Smooth muscle cell (in vitro differentiated cells): ENCODE results near the gene IER5L. TPM values are rescaled to one million over a fixed set of nuclear protein-coding genes. Genes with fewer than 3 reads are reported as not detected.

Experiments
- DNase-seq: peaks from one replicate; lab custom pipeline; 2025; ENCODE audit not compliant: unreplicated experiment; lab: John Stamatoyannopoulos, UW
- H2AFZ ChIP-seq: fragments of 200-600 bp; sonication (generic); 2 replicates; pipeline ENCODE4 v1.6.0; 2016; ENCODE audit warnings: antibody characterized with exemption, low read depth, mild to moderate bottlenecking
- H3F3A ChIP-seq: fragments of 200-600 bp; sonication (generic); 2 replicates; pipeline ENCODE4 v1.6.0; 2017; ENCODE audit warnings: antibody characterized with exemption, low read depth
- H3K27ac ChIP-seq: fragments of 200-600 bp; sonication (generic); 2 replicates; pipeline ENCODE4 v1.5.1; 2016; ENCODE audit warnings: low read depth, mild to moderate bottlenecking
- H3K27me3 ChIP-seq: fragments of 200-600 bp; sonication (generic); 2 replicates; pipeline ENCODE4 v1.6.1; 2016; ENCODE audit warnings: low read depth, mild to moderate bottlenecking
- H3K36me3 ChIP-seq: fragments of 200-600 bp; sonication (generic); 2 replicates; pipeline ENCODE4 v1.5.1; 2016; ENCODE audit warnings: low read depth
- H3K4me1 ChIP-seq: fragments of 200-600 bp; sonication (generic); 2 replicates; pipeline ENCODE4 v1.5.1; 2016; ENCODE audit warnings: low read depth
- H3K4me2 ChIP-seq: fragments of 200-600 bp; sonication (generic); 2 replicates; pipeline ENCODE4 v1.6.0; 2016; ENCODE audit warnings: mild to moderate bottlenecking
- H3K4me3 ChIP-seq: fragments of 200-600 bp; sonication (generic); 2 replicates; pipeline ENCODE4 v1.5.1; 2016; ENCODE audit warnings: mild to moderate bottlenecking
- H3K79me2 ChIP-seq: fragments of 200-600 bp; sonication (generic); 2 replicates; pipeline ENCODE4 v1.6.0; 2016; ENCODE audit warnings: low read depth, mild to moderate bottlenecking
- H3K9ac ChIP-seq: fragments of 200-600 bp; sonication (generic); 2 replicates; pipeline ENCODE4 v1.6.0; 2016; ENCODE audit warnings: low read depth
- H3K9me3 ChIP-seq: fragments of 200-600 bp; sonication (generic); replicated peaks from 2 replicates; pipeline ENCODE4 v1.5.1; 2016; ENCODE audit warnings: low read depth
- H4K20me1 ChIP-seq: fragments of 200-600 bp; sonication (generic); 2 replicates; pipeline ENCODE4 v1.6.0; 2016; ENCODE audit warnings: low read depth
- CTCF ChIP-seq: fragments of 200-600 bp; sonication (generic); IDR thresholded peaks from 2 replicates; pipeline ENCODE4 v1.5.1; 2017; ENCODE audit warnings: borderline replicate concordance, mild to moderate bottlenecking, antibody characterized with exemption; ENCODE audit not compliant: insufficient read depth, poor library complexity, severe bottlenecking
- WGBS: methylation state at CpG from one replicate; pipeline ENCODE4 v1.1.7; 2016; ENCODE audit warnings: low lambda C conversion rate; 5-methylcytosine and 5-hydroxymethylcytosine counted together
- polyA plus RNA-seq: library from polyadenylated mRNA; unstranded; fragments of >200 nt; fragmentation: Nextera tagmentation; extraction: Ambion mirVana; gene quantifications from 2 replicates; pipeline ENCODE4 v1.2.1, GENCODE V29; 2016
- total RNA-seq: library from RNA; depleted of rRNA; stranded (reverse); fragments of >200 nt; gene quantifications from 2 replicates; pipeline ENCODE4 v1.2.3, GENCODE V29; 2014

IER5L gene
- total and polyA plus RNA-seq, 2 experiments from 2014 or later, result 28.3 to 31.7 TPM

DNA sequence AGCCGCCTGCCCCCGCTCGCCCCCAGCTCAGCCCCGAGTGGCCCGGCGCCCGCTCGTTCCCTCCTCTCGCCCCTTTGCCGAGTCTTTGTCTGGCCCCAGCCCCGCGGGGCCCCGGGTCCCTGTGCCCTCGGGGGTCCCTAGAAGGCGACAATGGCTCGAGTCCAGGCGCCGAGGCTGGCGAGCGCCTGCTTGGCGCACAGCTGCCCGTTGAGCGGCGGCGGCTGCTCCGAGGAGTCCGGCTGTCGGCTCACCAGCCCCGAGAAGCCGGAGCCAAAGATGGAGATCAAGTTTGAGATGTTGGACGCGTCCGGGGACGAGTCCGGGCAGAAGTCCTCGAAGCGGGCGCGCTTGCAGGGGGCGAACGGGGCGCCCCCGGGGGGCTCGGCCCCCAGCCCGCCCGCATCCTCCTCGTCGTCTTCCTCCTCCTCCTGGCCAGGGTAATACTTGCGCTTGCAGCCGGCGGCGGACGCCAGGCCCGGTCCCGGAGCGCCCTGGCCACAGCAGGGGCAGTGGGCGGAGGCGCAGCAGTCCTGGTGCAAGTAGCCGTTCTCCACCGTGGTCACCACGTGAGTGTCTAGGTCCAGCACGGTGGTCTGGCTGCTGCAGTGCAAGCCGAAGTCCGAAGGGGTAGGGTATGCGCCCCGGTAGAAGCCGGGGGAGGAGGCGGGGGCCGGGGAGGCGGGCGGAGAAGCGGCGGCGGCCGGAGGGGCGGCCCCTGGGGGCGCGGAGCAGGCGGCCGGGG is 1.2 kb downstream of the IER5L start:
- Histone ChIP-seq H3K36me3 (no peaks in the 10 kb centered on the region), H3K27me3 (no peaks in the 10 kb centered on the region), H3K4me3 (peak overlapping the region; percentile 98), H3K79me2 (peaks cover 11% of the 10 kb centered on the region), H3K4me1 (peaks cover 34% of the 10 kb centered on the region), H3K9ac (peak overlapping the region; percentile 83), H3K9me3 (no peaks in the 10 kb centered on the region), H4K20me1 (peaks cover 19% of the 10 kb centered on the region), H3K4me2 (peak overlapping the region; percentile 91), H2AFZ (no peak overlapping the region), H3F3A (peaks cover 29% of the 10 kb centered on the region), H3K27ac (peak overlapping the region; percentile 95)
- under 1% methylated on average over 66 of the region's 80 CpGs for WGBS
- TF ChIP-seq CTCF, result no peak
- DNase-seq, result no peak

GRCh38 chr9:129175825-129176633 is 2.0 kb downstream of the IER5L start:
- TF ChIP-seq CTCF, result no peak
- 1% methylated on average over 38 of the region's 47 CpGs for WGBS

GRCh38 chr9:129175515-129175824 is 2.6 kb downstream of the IER5L start:
- peaks cover 34% of the 10 kb centered on the region for H3K4me1 ChIP-seq
- H3K36me3 ChIP-seq, result no peaks in the 10 kb centered on the region
- 1% methylated on average over 10 of the region's 10 CpGs for WGBS
- no peaks in the 10 kb centered on the region for H3K27me3 ChIP-seq
- no peak overlapping the region for H2AFZ ChIP-seq
- H3K9ac ChIP-seq, result peak overlapping the region; percentile 44
- peaks cover 11% of the 10 kb centered on the region for H3K79me2 ChIP-seq
- peak overlapping the region; percentile 95 for H3K27ac ChIP-seq
- peaks cover 33% of the 10 kb centered on the region for H3F3A ChIP-seq
- peaks cover 19% of the 10 kb centered on the region for H4K20me1 ChIP-seq
- no peaks in the 10 kb centered on the region for H3K9me3 ChIP-seq
- no peak for TF ChIP-seq CTCF
- H3K4me3 ChIP-seq, result peak overlapping the region; percentile 98
- DNase-seq, result no peak
- H3K4me2 ChIP-seq, result peak overlapping the region; percentile 91

More at GRCh38 chr9:129175825-129176633, 2.0 kb downstream of the IER5L start:
- Histone ChIP-seq H3K9me3 (no peaks in the 10 kb centered on the region), H3F3A (peaks cover 33% of the 10 kb centered on the region), H3K4me3 (peak overlapping the region; percentile 98), H3K4me1 (peaks cover 34% of the 10 kb centered on the region), H2AFZ (no peak overlapping the region), H3K27ac (peak overlapping the region; percentile 95), H3K27me3 (no peaks in the 10 kb centered on the region), H3K9ac (peak overlapping the region; percentile 83), H4K20me1 (peaks cover 19% of the 10 kb centered on the region), H3K79me2 (peaks cover 11% of the 10 kb centered on the region), H3K36me3 (no peaks in the 10 kb centered on the region), H3K4me2 (peak overlapping the region; percentile 91)
- DNase-seq, result peak; percentile 31
